A549 (cell line): ENCODE results near the gene UBXN10. TPM values are rescaled to one million over a fixed set of nuclear protein-coding genes. Genes with fewer than 3 reads are reported as not detected.
"Not testable (repeated sequence)": the region's sequence is repeated elsewhere in the genome, so short reads cannot be mapped to it uniquely, and the experiment has no call there.

Source experiments
- ATAC-seq, 2 experiments: fragments of 200-7000 bp in 1 of 2; fragments of >200 bp in 1 of 2; cut with Nextera tagmentation in 1 of 2; cut with Tn5 transposase in 1 of 2; 3 replicates each; pipeline versions ENCODE4 v1.8.0 to v1.9.1; 2018 to 2020; ENCODE audit warnings: mild to moderate bottlenecking in 1 of 2, moderate library complexity in 1 of 2
- CTCF ChIA-PET: fragments of 300-600 bp; sonication (Branson Sonifier 250); formaldehyde crosslinking; extraction: SDS; loops from one replicate; lab custom pipeline; 2021; ENCODE audit warnings: antibody characterized with exemption, inconsistent platforms; lab: Yijun Ruan, JAX
- POLR2A ChIA-PET: fragments of 350-600 bp; formaldehyde crosslinking; extraction: SDS; loops from one replicate; lab custom pipeline; 2021; ENCODE audit warnings: antibody characterized with exemption, inconsistent platforms; lab: Yijun Ruan, JAX
- DNase-seq, 2 experiments: peaks; one replicate each; pipeline versions ENCODE4 v3.0.0 to v3.0.0-alpha.2; 2011 to 2016; ENCODE audit warnings: low read depth in 1 of 2, low spot score in 1 of 2
- FAIRE-seq: peaks from 2 replicates; lab custom pipeline; 2011; peaks lifted over from hg19 to GRCh38; lab: Jason Lieb, UNC
- H3K27ac ChIP-seq, 2 experiments: fragments of >200 bp; sonication (Bioruptor Twin); formaldehyde crosslinking; 3 replicates each; pipeline ENCODE4 v1.5.1; 2016 to 2017
- H3K4me1 ChIP-seq: fragments of >200 bp; sonication (Bioruptor Twin); formaldehyde crosslinking; 3 replicates; pipeline ENCODE4 v1.6.1; 2016
- H3K4me2 ChIP-seq: fragments of >200 bp; sonication (Bioruptor Twin); formaldehyde crosslinking; 3 replicates; pipeline ENCODE4 v1.6.1; 2016
- H3K4me3 ChIP-seq: fragments of >200 bp; sonication (Bioruptor Twin); formaldehyde crosslinking; 3 replicates; pipeline ENCODE4 v1.5.1; 2016
- H3K9me3 ChIP-seq: fragments of >200 bp; sonication (Bioruptor Twin); formaldehyde crosslinking; 3 replicates; pipeline ENCODE4 v1.6.1; 2016
- BHLHE40 ChIP-seq: IDR thresholded peaks from 2 replicates; pipeline ENCODE4 v1.6.1; 2012; ENCODE audit warnings: low read depth, low read length, inconsistent platforms
- CTCF ChIP-seq: fragments of >200 bp; sonication (Bioruptor Twin); formaldehyde crosslinking; IDR thresholded peaks from 3 replicates; pipeline ENCODE4 v1.5.1; 2016
- ESRRA ChIP-seq: fragments of 150-350 bp; IDR thresholded peaks from 2 replicates; pipeline ENCODE4 v1.6.1; 2014; ENCODE audit warnings: mild to moderate bottlenecking, low read length, borderline replicate concordance
- HES2 ChIP-seq: fragments of >200 bp; sonication (Bioruptor Twin); formaldehyde crosslinking; IDR thresholded peaks from 2 replicates; pipeline ENCODE4 v1.6.1; 2016
- HEYL ChIP-seq: fragments of 250-450 bp; sonication (Bioruptor Pico); IDR thresholded peaks from 2 replicates; pipeline ENCODE4 v1.8.0; 2021; ENCODE audit warnings: mild to moderate bottlenecking, moderate library complexity
- HOXB5 ChIP-seq: fragments of 250-450 bp; sonication (Bioruptor Pico); IDR thresholded peaks from 2 replicates; pipeline ENCODE4 v1.5.0; 2020; ENCODE audit warnings: mild to moderate bottlenecking, moderate library complexity
- JUN ChIP-seq, 2 experiments: fragments of >200 bp; sonication (Bioruptor Twin); formaldehyde crosslinking; IDR thresholded peaks; 2 replicates in 1 of 2; 3 replicates in 1 of 2; pipeline ENCODE4 v1.6.1; 2016 to 2017
- MAX ChIP-seq: IDR thresholded peaks from 2 replicates; pipeline ENCODE4 v1.6.1; 2012
- NFE2L2 ChIP-seq: fragments of 150-350 bp; conservative IDR thresholded peaks from 2 replicates; pipeline ENCODE4 v1.6.1; 2014; ENCODE audit warnings: low read length
- NPAS2 ChIP-seq: fragments of 250-450 bp; sonication (Bioruptor Pico); IDR thresholded peaks from 2 replicates; pipeline ENCODE4 v1.8.0; 2022; ENCODE audit warnings: mild to moderate bottlenecking, moderate library complexity, borderline replicate concordance
- PHF8 ChIP-seq: fragments of 200-600 bp; sonication (generic); IDR thresholded peaks from 2 replicates; pipeline ENCODE4 v1.6.1; 2016; ENCODE audit warnings: low read depth, mild to moderate bottlenecking, antibody characterized with exemption, moderate library complexity, borderline replicate concordance
- POLR2A ChIP-seq: IDR thresholded peaks from 2 replicates; pipeline ENCODE4 v1.6.1; 2012; ENCODE audit warnings: mild to moderate bottlenecking, low read length
- RAD21 ChIP-seq, 2 experiments: fragments of >200 bp in 1 of 2; sonication (Bioruptor Twin) in 1 of 2; formaldehyde crosslinking in 1 of 2; IDR thresholded peaks in 1 of 2; conservative IDR thresholded peaks in 1 of 2; 2 replicates in 1 of 2; 3 replicates in 1 of 2; pipeline ENCODE4 v1.6.1; 2012 to 2018; ENCODE audit warnings: inconsistent platforms in 1 of 2
- RARB ChIP-seq: fragments of 250-450 bp; sonication (Bioruptor Pico); IDR thresholded peaks from 2 replicates; pipeline ENCODE4 v1.8.0; 2021; ENCODE audit warnings: mild to moderate bottlenecking, moderate library complexity
- RCOR1 ChIP-seq: fragments of 150-350 bp; IDR thresholded peaks from 2 replicates; pipeline ENCODE4 v1.6.1; 2014; ENCODE audit warnings: antibody characterized with exemption, low read length, low read depth
- SMC3 ChIP-seq: fragments of >200 bp; sonication (Bioruptor Twin); formaldehyde crosslinking; IDR thresholded peaks from 3 replicates; pipeline ENCODE4 v1.6.1; 2018; ENCODE audit warnings: inconsistent platforms
- SREBF2 ChIP-seq: fragments of 450-650 bp; IDR thresholded peaks from 2 replicates; pipeline ENCODE4 v1.6.1; 2014; ENCODE audit warnings: mild to moderate bottlenecking, moderate library complexity
- USF2 ChIP-seq: fragments of 450-650 bp; IDR thresholded peaks from 2 replicates; pipeline ENCODE4 v1.6.1; 2014; ENCODE audit warnings: antibody characterized with exemption
- ZFP36 ChIP-seq: fragments of 450-650 bp; IDR thresholded peaks from 2 replicates; pipeline ENCODE4 v1.6.1; 2014; ENCODE audit warnings: borderline replicate concordance; ENCODE audit not compliant: partially characterized antibody
- WGBS: methylation state at CpG from one replicate; pipeline ENCODE4 v1.1.6; 2017; ENCODE audit errors: missing lambda C conversion rate; 5-methylcytosine and 5-hydroxymethylcytosine counted together
- polyA plus RNA-seq, 4 experiments: library from polyadenylated mRNA; depleted of rRNA in 3 of 4; stranded (reverse); fragments of >200 nt; fragmentation: RNase III in 1 of 4; extraction: RNeasy Plus Mini Kit Qiagen cat#74134 plus additional on column Dnase treatment in 1 of 4; gene quantifications; 2 replicates in 3 of 4; 3 replicates in 1 of 4; pipeline ENCODE4 v1.2.3, GENCODE V29; 2011 to 2017
- TF ChIP-seq, protein P1 (sequence below): fragments of 250-450 bp; sonication (Bioruptor Pico); IDR thresholded peaks from 2 replicates; pipeline ENCODE4 v1.5.0; 2020; ENCODE audit warnings: low read depth, mild to moderate bottlenecking, moderate library complexity

UBXN10 gene
- polyA plus RNA-seq, 2 of the 4 experiments (the other 2 are of a cell fraction): not detected

GRCh38 chr1:20212685-20213331 is 26.9 kb downstream of the UBXN10 start:
- Histone ChIP-seq H3K4me1 (peaks cover 34% of the 10 kb centered on the region), H3K9me3 (no peaks in the 10 kb centered on the region; the same call in 2 of the 3 replicates), H3K4me3 (no peak overlapping the region), H3K4me2 (peak overlapping the region; percentile 60), H3K27ac (peak overlapping the region; percentile 87 to 91)
- peak; percentile 76 to 87 for ATAC-seq
- peak; percentile 48 to 50 for DNase-seq
- POLR2A ChIA-PET: no interaction called here
- FAIRE-seq: no peak
- CTCF ChIA-PET: interaction anchor here (0.6 to 11.9 kb wide), 86 partner anchors 8 to 1095 kb away, joined by 3 to 162 read pairs (median 4); partner anchors contain the start of gene PINK1
- peak; percentile 86 for TF ChIP-seq CTCF
- peak; percentile 69 to 82 for TF ChIP-seq RAD21 (conservative IDR thresholded peaks at IDR 0.05 in 1 of 2, IDR thresholded peaks at IDR 0.05 in 1 of 2)
- TF ChIP-seq SMC3: peak; percentile 72
- no peak for TF ChIP-seq NFE2L2
- TF ChIP-seq ESRRA: no peak
- 7% methylated on average over 21 of the region's 21 CpGs for WGBS

DNA sequence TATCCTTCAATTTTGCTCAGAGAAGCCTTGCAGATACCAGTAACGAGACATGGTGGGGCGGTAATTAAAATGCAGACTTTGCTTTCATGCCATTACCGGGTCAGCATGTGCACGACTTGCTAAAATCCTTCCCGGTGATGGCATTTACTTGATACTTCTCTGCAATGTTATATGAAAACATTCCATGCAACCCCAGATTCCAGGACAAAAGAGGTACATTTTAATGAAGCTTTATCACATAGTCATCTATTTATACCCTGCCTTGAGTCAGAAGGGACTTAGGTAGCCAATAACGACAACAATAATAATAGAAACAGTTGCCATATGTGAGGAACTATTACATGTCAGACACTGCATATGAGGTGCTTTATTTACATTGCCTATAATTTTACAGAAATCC is 29.8 kb downstream of the UBXN10 start:
- H3K4me3 ChIP-seq: no peak overlapping the region
- POLR2A ChIA-PET: no interaction called here
- no peaks in the 10 kb centered on the region; the same call in 2 of the 3 replicates for H3K9me3 ChIP-seq
- no peak for TF ChIP-seq ZFP36
- TF ChIP-seq ESRRA: no peak
- no peak for TF ChIP-seq PHF8
- TF ChIP-seq NPAS2 (CRISPR knock-in tag): no peak
- no peak for TF ChIP-seq POLR2A
- no peak for TF ChIP-seq JUN (IDR thresholded peaks at IDR 0.05)
- TF ChIP-seq RARB (CRISPR knock-in tag): no peak
- TF ChIP-seq HOXB5 (CRISPR knock-in tag): no peak
- no peak for TF ChIP-seq SREBF2
- no peak for TF ChIP-seq MAX
- TF ChIP-seq USF2: no peak
- TF ChIP-seq RCOR1: no peak
- no peak for TF ChIP-seq HEYL (CRISPR knock-in tag)
- TF ChIP-seq, protein P1, sequence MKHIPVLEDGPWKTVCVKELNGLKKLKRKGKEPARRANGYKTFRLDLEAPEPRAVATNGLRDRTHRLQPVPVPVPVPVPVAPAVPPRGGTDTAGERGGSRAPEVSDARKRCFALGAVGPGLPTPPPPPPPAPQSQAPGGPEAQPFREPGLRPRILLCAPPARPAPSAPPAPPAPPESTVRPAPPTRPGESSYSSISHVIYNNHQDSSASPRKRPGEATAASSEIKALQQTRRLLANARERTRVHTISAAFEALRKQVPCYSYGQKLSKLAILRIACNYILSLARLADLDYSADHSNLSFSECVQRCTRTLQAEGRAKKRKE (CRISPR knock-in tag): no peak
- no peak for TF ChIP-seq BHLHE40
- TF ChIP-seq, all 56 proteins: peak for 0
- ATAC-seq: no peak
- DNase-seq: no peak
- Histone ChIP-seq H3K27ac (no peak overlapping the region), H3K4me1 (peaks cover 24% of the 10 kb centered on the region), H3K4me2 (no peak overlapping the region)
- CTCF ChIA-PET: interaction anchor here (1.7 to 11.9 kb wide), 4 partner anchors 18 to 278 kb away, joined by 5 to 162 read pairs (median 7); no protein-coding TSS in a partner anchor
- WGBS: 53% methylated on average over 6 of the region's 6 CpGs
- no peak for FAIRE-seq

- CTCF ChIA-PET: interaction anchor here (0.9 to 11.9 kb wide), 8 partner anchors 17 to 325 kb away, joined by 3 to 162 read pairs (median 4); no protein-coding TSS in a partner anchor
- ATAC-seq (peak; percentile 57 to 80; a peak in 5 of 6 replicates), FAIRE-seq (no peak), DNase-seq (peak in 1 of 2 experiments; percentile 34)
- no peak overlapping the region for H3K27ac ChIP-seq
- H3K9me3 ChIP-seq: no peaks in the 10 kb centered on the region; the same call in 2 of the 3 replicates
- 0% methylated on average over 1 of the region's 1 CpG for WGBS
- peaks cover 15% of the 10 kb centered on the region for H3K4me1 ChIP-seq
- H3K4me3 ChIP-seq: no peak overlapping the region
- POLR2A ChIA-PET: no interaction called here
- peak in 1 of 2 experiments; percentile 47; a peak in 4 of 5 replicates for TF ChIP-seq RAD21 (conservative IDR thresholded peaks at IDR 0.05 in 1 of 2, IDR thresholded peaks at IDR 0.05 in 1 of 2)
- TF ChIP-seq SMC3: peak; percentile 29; the same call in 1 of the 3 replicates
- TF ChIP-seq NFE2L2: no peak
- TF ChIP-seq HES2: no peak
- peak; percentile 38 for TF ChIP-seq CTCF
- H3K4me2 ChIP-seq: no peak overlapping the region
Measured at GRCh38 chr1:20216574-20216973, 30.7 kb downstream of the UBXN10 start.

DNA sequence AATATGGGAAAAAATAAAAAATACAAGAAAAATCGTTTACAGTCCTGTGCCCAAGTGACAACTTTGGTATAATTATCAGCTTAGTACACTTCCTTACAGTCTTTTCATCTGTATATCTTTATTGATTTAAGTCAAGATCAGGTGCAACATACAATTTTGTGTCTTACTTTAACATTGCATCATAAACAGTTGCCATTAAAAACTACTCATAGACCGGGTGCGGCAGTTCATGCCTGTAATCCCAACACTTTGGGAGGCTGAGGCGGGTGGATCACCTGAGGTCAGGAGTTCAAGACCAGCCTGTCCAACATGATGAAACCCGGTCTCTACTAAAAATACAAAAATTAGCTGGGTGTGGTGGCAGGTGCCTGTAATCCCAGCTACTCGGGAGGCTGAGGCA is 33.2 kb downstream of the UBXN10 start:
- ATAC-seq, DNase-seq, H3K4me2 ChIP-seq, H3K27ac ChIP-seq, H3K4me1 ChIP-seq, H3K4me3 ChIP-seq, POLR2A ChIA-PET, FAIRE-seq, H3K9me3 ChIP-seq: not testable (repeated sequence)
- 61% methylated on average over 6 of the region's 6 CpGs for WGBS
- CTCF ChIA-PET: interaction anchor here (1.4 to 3.0 kb wide), 2 partner anchors 9 to 275 kb away, joined by 4 to 10 read pairs; no protein-coding TSS in a partner anchor
